NCI-H1436 (cell line): ENCODE data around the gene TASL.
"Not testable (repeated sequence)": the region's sequence is repeated elsewhere in the genome, so short reads cannot be mapped to it uniquely, and the experiment has no call there.

Source experiments
- DNase-seq: peaks from one replicate; lab custom pipeline; 2025; lab: John Stamatoyannopoulos, UW

TASL gene

DNA sequence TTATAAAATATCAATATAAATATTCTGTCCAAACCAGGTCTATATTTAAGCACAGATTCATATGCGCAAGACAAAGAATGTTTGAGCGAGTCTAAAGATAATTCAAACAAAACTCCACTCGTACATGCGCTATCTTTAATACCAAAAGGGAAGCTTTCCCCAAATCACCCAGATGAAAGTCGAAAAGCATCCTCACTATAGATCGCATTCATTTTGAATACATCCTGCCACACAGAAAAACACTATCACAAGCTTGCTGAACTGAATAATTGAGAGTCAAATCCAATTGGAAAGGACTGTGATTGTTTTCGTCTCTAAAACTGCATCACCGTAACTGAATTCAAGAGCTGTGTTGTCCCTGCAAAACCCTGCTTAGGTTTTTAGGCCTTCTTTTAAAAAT lies 685 bp downstream of the TASL start:
- no peak for DNase-seq

DNA sequence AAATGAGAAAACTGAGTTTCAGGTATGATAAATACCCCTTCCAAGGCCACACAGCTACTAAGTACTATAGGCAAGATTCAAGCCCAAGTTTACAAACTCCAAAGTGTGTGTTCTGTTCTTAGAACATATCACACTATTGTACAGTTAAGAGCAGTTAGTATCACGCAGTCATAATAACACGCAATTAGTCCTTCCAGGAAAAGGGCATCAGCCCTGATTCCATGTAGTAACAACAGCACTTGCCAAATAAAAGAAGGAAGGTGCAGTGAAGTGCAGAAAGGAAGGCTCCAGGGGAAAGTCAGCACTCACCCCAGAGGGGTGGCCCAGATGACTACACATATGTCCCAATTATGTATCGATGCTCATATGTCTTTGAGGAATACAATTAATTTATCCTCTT lies 4.4 kb downstream of the TASL start:
- no peak for DNase-seq

DNA sequence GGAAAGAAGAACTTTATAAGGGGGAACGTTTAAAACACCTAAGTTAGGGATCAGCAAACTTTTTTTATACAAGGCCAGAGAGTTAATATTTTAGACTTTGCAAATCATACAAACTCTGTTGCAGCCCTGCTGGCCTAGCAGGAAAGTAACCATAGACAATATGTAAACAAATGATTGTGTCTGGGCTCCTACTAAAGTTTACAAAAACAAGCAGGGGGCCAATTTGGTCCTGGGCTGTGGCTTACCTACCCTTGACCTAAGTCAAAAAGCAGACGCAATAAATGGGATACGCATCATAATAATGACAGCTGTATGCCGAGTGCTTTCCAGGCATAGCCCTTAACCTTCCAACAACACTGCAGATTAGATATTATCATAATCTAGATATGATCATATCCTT lies 4.9 kb downstream of the TASL start:
- no peak for DNase-seq

GRCh38 chrX:30572004-30572403 lies 5.6 kb downstream of the TASL start:
- DNase-seq: no peak

GRCh38 chrX:30570505-30570904 lies 7.1 kb downstream of the TASL start:
- DNase-seq: no peak

DNA sequence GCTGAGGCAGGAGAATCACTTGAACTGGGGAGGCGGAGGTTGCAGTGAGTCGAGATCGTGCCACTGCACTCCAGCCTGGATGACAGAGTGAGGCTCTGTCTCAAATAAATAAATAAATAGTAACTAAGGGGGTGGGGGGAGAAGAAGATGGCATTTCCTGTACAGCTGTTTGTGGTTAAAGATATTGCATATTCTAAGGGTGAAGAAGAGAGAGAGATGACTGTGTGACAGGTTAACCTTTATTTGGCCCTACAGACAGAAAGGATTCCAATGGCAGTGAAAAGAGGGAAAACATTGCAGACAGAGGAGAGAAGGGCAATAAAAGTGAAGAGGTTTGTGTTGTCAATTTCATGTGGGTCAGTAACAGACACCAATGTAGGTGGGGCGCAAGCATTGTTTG lies 9.4 kb downstream of the TASL start:
- DNase-seq: no peak

GRCh38 chrX:30563070-30563469 lies 14.5 kb downstream of the TASL start:
- not testable (repeated sequence) for DNase-seq

DNA sequence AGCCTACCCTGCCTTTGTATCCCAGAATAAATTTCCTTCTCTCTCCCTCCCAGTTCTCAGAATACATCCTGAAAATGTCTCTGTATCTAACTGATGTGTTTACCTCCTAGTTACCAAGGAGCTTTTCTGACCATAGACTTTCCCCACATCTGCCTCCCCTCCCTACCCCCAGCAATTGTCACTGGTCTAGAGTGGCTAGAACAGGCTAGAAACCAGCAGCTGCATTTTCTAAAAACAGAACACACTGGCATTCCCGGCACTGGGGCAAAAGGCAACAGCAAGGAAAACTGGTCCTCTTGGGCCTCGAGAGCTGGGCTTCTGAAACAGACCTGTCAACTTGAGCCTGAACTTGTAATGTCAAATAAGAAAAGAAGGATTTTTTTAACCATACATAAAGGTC lies 16.4 kb downstream of the TASL start:
- DNase-seq: no peak

DNA sequence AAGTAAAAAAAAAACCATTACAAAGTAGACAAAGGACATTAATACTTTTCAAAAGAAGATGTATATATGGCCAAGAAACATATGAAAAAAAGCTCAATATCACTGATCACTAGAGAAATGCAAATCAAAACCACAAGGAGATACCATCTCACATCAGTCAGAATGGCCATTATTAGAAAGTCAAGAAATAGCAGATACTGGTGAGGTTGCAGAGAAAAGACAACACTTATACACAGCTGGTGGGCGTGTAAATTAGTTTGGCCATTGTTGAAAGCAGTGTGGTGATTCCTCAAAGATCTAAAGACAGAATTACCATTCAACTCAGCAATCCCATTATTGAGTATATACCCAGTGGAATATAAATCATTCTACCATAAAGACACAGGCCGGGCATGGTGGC lies 39.3 kb downstream of the TASL start:
- no peak for DNase-seq

DNA sequence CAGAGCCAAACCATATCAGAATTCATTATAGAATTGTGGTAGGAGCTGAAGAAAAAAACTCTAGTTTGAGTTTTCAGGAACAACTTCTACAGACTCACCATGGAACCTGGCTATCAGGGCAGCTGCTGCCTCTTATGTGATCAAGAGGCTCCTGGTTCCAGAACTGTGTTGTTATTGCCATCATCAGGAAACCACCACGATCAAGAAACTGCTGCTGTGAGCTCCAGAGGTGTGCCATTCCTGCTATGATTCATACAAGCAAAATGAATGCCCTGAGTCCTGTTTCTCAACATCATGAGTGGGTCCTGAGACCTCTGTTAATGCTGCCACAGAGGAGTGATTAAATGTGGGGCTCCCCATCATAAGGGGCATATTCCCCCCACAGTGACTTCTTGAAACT lies 43.7 kb downstream of the TASL start:
- no peak for DNase-seq

DNA sequence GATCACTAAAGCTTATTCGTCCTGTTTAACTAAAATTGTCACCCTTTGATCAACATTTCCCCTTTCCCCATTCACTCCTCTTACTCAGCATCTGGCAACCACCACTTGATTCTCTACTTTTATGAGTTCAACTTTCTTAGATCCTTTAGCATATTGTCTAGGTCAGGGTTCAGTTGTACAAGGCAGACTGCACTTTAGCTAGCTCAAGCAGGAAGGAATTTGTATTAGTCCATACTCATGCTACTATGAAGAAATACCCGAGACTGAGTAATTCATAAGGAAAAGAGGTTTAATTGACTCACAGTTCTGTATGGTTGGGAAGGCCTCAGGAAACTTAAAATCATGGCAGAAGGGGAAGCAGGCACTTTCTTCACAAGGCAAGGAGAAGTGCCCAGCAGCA lies 44.3 kb downstream of the TASL start:
- DNase-seq: no peak

- no peak for DNase-seq
These were observed 47.0 kb downstream of the TASL start for GRCh38 chrX:30530606-30531005.

DNA sequence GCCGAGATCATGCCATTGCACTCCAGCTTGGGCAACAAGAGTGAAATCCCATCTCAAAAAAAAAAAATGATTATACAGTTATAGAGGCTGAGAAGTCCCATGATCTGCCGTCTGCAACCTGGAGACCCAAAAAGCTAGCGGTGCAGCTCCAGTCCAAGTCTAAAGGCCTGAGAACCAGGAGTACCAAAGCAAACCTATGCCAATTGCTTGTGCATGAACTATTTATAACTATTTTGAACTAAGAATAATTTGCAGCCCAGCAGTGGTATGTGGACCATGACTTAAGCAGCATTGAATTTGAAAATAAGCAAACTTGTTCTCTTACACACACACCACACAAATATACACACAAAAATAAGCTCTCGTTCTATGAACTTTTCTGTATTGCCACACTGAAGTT lies 51.8 kb downstream of the TASL start:
- no peak for DNase-seq

DNA sequence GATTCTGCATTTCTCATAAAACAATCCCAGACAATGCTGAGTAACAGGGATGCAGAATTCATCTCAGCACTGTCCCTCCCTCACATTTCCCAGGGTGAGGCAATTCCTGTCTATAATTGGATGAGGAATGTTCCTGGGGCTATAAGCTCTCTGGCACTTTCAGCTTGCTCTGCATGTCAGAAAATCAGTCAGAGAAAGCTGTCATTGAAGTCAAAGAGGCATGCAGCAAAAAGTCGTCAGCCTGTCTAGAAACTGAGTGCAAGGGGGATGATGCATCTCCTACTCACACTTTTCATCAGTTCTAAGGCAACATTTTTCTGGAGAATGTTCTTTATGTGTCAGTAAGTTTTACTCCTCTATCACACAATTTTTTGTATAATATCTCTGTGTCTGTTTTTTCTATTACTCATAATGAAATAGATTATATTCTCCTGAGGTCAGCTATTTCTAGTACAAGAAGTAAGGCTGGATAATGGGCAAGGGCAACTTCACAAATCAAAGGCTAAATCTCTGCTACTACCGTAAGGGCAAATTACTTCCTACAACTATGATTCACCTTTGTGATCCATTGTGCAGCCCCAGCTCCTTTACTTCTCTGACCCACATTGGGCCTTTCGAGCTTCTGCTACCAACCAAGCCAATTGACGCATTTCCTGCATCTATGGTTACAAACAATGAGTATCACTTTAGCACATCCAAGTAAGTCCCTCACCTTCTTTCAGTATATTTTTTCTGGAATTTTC lies 56.0 kb downstream of the TASL start:
- DNase-seq: no peak

DNA sequence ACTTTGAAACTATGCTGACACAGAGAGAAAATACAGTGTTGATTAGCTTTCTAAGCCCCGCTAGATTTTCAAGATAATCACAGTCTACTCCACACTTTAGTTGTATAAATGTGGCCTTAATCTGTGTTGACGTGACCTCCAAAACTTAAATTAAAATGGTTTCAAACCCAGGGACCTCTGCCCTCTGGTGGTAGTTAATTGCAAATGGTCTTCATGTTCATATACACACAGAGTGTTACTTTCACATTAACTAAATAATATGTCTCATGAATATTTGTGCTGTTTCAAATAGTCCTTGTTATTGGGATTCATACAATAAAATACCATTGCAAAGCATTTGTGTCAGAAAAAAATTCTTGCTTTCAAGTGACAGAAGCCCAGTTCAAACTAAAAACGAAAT lies 64.3 kb downstream of the TASL start:
- no peak for DNase-seq
